Activated naive CD4-positive, alpha-beta T cell treated with anti-CD3 and anti-CD28 coated beads, Interleukin-2, amount 50 U/mL, for 16 hours (primary cell): Measurements from ENCODE around the gene INSM1.
"Not testable (repeated sequence)": the region's sequence is repeated elsewhere in the genome, so short reads cannot be mapped to it uniquely, and the experiment has no call there.

ENCODE experiments used
- DNase-seq: peaks from one replicate; pipeline ENCODE4 v3.0.0-alpha.2; 2020

The INSM1 gene, protein sequence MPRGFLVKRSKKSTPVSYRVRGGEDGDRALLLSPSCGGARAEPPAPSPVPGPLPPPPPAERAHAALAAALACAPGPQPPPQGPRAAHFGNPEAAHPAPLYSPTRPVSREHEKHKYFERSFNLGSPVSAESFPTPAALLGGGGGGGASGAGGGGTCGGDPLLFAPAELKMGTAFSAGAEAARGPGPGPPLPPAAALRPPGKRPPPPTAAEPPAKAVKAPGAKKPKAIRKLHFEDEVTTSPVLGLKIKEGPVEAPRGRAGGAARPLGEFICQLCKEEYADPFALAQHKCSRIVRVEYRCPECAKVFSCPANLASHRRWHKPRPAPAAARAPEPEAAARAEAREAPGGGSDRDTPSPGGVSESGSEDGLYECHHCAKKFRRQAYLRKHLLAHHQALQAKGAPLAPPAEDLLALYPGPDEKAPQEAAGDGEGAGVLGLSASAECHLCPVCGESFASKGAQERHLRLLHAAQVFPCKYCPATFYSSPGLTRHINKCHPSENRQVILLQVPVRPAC

DNA sequence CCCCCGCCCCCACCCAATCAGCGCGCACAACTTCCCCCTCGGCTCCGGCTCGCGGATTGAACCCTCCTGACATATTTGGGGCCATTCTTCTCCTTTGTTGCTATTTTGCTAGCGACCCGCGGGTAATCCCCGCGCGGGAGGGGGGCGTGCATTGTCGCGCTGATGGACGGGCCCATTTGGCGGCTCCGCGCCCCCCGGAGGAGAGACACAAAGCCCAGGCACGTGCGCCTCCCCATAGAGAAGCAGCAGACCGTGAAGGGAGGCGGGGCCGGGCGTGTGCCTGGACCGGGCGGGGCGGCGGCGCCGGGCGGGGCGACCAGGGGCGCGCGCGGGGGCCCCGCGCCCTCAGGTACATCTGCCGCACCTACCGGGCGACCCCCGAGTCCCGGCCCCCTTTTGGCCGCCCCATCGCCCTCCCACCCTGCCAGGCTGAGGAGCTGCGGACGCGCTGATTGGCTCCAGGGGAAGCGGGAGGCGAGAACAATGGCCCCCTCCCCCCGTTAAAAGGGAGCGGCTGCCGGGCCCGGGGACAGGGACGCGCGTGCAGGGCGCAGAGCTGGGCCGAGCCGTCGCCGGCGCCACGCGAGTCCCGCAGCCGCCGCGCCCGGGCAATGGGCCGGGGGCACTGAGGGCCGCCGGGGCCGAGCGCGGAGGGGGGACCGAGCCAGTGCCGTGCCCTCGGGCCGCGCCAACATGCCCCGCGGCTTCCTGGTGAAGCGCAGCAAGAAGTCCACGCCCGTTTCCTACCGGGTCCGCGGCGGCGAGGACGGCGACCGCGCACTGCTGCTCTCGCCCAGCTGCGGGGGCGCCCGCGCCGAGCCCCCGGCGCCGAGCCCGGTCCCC, at the start of gene INSM1:
Gene INSM1 (plus strand): TSS at position 530 of the 843 bp plus-strand sequence. CDS start 164 bp downstream, at position 694.
- no peak for DNase-seq

DNA sequence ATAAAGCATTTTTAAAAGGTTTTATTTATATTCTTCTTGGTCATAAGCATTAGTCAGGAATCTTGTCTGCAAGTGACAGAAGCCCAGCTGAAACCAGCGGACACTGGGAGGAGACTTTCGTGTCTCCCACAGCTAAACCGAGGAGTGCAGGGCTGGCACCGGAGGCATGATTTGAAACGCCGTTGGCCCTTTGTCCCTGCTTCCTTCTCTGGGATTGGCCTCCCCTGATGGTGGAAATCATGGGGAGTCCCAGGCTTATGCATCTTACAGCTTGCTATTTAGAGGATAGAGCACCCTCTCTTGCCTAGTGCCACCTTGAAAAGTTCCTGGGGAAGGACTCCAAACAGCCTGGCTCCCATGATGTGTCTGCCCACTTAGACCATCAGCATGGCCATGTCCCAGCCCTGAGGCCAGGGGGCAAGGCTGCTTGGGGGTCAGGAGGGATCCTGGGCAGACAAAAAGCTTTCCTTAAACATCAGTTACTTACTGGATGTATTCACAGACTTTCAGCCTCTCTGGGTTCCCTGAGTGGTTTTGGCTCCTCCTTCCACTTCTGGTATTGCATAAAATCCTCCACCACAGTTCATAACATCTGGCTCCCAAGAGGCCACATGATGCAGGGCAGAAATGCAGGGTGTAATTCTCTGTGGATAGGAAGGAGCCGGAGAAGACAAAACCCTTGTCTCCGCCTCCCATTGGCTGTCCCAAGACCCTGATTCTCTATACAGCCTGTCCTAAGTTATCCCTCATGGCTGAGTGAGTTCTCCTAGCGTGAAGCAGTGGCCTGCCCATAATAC, 49.3 kb upstream of the INSM1 start:
- DNase-seq = no peak

DNA sequence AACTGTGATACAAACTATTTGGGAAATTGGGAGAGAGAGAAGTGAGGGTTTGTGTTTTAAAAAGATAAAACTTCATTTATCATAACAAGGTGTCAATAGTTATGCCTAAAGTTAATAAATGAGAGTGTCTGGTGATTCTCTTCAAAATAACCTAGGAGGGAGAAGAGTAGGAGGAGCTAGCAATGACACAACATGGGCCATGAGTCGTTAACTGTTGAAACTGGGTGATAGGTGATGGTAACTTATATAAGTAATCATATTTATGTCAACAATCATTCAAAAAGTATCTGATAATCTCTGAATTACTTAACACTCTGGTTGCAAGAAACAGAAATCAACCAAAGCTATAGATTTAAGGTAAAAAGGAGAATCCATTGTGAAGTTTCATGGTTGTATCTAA, 46.8 kb upstream of the INSM1 start:
- DNase-seq = no peak

DNA sequence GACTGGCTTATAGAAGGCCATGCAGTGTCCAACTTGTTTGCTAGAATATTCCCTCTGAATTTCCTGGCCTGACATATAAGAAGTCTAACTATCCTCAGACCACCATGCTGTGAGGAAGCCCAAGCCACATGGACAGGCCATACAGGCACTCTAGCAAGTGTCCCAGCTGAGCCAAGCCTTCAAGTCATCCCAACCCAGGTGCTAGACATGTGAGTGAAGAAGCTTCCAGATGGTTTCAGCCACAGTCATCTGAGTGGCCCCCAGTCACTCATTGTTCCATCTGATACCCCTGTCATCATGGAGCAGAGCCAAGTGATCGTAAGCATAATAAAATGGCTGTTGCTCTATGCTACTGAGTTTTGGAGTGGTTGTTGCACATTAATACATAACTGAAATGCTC, 46.0 kb upstream of the INSM1 start:
- DNase-seq = no peak

DNA sequence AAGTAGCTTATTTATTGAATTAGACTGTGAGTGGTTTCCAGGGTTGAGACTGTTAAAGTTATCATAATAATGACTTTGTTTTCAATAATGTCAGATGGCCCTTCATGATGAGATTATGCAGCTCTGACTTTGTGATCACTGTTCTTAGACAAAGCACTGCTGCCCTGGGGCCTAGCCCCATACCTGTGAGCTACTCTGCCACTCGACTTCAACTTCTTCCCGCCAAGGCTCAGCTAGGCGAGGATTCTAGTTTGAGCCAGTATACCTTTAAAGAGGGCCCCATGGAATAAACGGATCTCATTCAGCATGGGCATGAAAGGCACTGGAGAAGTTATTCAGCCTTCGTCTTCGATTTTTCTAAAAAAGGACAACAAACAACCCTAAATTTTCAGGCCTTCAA, 45.0 kb upstream of the INSM1 start:
- no peak for DNase-seq

DNA sequence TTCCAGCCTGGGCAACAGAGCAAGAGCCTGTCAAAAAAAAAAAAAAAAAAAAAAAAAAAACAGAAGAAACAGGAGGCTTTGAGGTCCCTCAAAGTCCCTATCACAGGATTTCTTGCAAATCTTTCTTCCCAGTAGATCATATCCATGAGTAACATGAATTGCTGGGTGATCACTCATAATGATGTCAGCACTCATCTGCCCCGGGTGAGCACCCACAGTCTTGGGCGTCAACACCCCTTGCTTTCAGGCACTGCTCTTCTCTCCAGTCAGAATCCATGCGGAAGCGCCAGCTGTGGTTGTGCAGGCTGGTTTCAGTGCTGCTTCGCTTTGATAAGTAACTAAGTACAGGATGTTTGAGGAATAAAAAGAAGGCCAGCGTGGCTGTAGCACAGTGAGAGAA, 40.2 kb upstream of the INSM1 start:
- no peak for DNase-seq

DNA sequence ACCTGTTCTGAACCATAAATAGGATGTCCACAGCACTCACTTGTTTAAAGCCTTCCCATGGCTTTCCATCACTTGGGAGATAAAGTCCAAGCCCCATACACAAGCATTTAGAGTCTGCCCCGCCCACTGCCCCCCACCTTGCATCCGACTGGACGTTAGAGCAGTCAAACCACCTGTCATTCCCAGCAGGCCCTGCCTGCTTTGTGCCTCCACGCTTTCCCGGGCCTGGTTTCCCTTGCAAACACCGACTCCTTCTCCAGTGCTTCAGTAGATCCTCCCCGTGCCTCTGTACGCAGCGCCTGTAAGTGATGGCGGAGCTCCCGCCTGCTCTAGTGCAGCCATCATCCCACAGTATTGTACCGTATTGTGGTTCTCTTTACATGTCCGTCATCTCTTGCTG, 38.3 kb upstream of the INSM1 start:
- no peak for DNase-seq

DNA sequence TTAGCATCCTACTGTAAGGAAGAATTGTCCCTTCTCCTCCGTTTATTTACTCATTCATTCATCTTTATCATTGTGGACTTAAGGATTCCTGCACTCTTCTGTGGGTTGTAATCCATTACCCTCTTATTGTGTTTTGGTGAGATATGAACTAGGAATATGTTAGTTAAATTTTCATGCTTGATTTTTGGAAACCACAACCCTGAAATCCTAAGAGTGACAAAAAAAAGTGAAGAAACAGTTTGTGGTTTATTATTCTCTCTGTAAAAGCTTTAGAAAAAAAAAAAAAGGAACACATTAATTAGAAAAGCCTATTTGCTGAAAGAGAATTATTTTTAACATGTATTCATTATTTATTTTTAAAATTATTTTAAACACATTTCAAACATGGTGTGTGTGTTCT, 36.7 kb upstream of the INSM1 start:
- no peak for DNase-seq

DNA sequence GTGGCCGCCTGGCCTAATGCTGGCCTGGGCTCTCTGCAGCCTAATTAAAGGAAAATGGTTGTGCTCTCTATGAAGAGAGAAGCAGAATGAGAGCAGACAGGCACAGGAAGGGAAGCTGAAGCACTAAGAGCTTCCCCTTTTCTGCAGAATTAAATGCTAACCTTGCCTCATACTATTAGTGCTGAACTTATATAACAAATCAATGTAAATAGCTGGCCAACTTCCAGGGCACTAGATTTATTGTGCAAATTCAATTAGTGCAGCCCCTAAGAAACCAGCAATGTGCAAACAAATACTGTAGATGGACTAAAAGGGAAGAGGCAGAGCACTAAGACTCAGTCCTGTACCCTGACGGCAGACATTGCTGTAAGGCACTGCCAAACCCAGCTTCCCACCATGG, 36.1 kb upstream of the INSM1 start:
- no peak for DNase-seq

DNA sequence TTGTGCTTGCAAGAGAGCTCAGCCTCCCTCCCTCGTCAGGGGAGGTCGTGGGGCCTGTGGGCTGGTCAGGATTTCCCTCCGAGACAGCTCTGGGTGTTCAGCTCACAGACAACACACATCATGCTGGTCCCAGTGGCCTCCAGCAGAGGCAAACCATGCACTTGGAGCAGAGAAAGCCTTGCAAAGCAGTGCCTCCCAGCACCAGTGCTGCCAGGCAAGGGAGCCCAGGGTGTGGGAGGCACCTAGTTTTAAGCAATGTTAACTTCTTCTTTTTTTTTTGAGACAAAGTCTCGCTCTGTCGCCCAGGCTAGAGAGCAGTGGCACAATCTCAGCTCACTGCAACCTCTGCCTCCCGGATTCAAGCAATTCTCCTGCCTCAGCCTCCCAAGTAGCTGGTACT, 34.0 kb upstream of the INSM1 start:
- no peak for DNase-seq

DNA sequence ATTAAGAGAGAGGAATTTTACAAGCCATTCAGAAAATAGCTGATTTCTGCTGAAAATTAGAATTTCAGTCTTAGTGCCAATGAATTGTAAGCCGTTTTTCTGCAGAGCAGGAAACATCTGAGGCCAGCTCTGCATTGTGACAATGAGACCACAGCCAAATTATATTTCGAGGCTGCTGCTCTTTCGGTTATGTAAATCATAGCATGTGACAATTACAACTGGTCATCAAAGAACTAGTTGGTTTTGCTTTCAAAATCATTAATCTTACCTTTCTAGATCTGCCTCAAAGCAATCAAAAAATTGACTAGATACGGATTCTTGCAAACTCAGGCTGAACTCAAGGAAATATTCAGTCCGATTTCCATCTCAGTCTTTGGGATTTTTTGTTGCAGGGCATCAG, 33.4 kb upstream of the INSM1 start:
- DNase-seq = no peak

DNA sequence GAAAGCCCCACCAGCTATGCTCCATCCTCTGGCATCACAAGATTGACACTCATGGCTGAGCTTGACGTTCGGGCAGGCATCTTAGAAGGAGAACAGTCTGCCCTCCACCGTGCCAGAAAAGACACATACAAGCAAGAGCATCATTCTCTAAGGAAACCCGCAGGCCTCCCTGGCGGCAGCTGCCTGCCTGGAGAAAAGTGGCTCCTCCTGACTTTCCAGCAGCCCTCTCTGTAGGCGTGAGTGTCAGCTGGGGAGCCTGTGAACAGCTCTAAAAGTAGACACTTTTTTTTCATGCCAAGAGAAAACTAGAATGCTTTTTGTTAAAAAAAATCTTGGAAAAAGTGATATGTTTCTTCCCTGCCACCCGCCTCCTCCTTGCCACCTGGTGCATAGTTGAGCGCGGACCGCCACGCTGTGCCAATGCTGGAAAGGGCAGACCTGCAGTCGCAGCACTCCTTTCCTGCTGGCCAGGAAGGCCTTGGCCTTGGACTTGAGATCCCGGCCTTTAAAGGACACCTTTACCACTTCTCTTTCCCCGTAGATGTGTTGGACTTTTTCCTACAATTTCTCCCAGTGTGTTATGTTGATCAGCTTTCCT, 29.7 kb upstream of the INSM1 start:
- no peak for DNase-seq

DNA sequence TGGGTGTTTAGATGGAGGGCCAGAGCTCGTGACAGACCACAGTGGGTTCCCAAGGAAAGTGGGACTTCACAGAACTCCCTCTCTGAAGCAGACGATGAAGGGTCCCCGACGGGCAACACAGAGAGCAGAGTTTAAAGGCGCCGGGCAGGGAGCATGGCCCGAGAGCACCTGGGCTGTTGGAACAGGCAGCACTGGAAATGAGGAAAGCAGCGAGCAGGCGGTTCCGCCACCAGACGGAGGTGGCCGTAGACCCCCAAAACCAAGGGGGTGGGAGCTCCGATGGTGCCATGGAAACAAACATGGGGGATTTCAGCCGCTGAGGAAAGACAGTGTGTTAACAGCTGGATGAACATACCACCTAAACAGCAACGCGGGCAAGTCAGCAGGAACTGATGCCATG, 27.5 kb upstream of the INSM1 start:
- no peak for DNase-seq

DNA sequence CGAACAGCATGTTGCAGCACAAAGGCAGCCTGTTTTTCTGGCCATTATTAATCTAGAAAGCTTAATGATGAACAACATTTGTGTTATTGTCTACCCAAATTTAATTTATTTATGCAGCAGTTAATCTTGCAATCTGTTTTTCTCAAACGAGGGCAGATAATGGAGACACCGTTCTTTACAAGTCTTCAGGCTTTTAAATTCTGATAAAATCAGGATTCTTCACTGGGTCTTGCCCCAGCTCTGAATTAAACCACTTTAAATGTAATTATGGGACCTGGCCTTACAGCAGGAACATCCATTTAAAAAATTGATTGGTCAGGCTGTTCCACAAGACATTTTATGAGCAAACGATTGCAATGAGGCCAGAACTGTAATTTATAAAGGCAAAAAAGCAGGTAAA, 26.5 kb upstream of the INSM1 start:
- no peak for DNase-seq

DNA sequence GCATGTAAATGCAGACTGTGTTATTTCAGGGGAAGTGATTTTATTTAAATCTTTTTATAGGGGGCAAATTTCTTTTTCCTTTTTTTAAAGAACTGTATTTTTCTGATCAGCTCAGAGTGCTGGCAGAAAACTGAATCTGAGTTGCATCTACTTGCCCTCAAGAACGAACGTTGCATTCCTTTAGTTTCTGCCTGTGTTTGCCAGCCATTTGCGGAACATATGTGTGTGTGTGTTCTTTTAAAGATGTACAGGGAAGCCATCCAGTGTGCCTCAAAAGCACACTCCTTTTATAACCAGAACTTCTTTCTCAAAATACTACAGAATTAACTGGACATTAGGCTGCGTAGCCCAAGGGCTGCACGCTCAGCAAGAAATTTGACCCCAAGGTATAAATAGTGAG, 25.8 kb upstream of the INSM1 start:
- no peak for DNase-seq

DNA sequence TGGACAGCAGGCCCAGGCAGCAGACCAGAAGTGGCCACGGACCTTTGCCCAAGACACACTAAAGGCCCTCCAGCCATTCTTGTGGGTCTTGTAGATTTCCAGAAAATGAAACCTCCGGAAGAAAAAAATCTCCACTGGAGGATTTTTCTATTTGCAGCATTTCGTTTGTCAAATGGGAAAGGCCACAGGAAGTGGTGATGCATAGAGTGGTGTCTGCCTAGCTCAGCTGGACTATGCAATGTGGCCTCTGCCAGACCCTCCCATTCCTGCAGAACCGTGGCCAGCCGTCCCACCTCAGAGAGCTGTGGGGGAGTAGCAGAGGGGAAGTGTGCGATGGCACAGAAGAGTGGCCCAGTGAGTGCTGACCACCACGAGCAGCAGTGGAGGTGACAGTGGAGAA, 24.0 kb upstream of the INSM1 start:
- DNase-seq = no peak

DNA sequence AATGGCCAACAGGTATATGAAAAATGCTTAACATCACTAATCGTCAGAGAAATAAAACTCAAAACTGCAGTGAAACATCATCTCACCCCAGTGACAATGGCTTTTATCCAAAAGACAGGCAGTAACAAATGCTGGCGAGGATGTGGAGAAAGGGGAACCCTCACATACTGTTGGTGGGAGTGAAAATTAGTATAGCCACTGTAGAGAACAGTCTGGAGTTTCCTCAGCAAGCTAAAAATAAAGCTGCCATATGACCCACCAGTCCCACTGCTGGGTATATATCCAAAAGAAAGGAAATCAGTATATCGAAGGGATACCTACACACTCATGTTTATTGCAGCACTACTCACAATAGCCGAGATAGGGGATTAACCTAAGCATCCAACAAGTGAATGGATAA, 23.4 kb upstream of the INSM1 start:
- DNase-seq = no peak

DNA sequence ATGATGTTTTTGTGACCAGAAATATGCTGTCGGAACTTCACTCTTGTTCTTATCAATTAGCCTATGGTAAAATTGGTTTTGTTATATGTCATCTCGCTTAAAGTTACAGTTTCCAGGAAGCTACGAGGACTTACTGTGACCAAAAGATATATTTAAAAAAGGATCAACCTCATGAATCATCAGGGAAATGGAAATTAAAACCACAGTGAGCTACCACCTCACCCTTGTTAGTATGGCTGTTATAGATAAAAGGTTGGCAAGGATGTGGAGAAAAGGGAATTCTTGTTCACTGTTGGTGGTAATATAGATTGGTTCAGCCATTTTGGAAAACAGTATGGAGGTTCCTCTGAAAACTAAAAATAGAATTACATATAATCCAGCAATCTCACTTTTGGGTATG, 14.3 kb upstream of the INSM1 start:
- DNase-seq = no peak

DNA sequence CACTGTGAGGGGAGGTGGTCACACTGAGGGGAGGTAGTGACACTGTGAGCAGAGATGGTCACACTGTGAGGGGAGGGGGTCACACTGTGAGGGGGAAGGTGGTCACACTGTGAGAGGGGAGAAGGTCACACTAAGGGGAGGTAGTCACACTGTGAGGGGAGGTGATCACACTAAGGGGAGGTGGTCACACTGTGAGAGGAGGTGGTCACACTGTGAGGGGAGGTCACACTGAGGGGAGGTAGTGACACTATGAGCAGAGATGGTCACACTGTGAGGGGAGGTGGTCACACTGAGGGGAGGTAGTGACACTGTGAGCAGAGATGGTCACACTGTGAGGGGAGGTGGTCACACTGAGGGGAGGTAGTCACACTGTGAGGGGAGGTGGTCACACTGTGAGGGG, 12.4 kb upstream of the INSM1 start:
- not testable (repeated sequence) for DNase-seq

DNA sequence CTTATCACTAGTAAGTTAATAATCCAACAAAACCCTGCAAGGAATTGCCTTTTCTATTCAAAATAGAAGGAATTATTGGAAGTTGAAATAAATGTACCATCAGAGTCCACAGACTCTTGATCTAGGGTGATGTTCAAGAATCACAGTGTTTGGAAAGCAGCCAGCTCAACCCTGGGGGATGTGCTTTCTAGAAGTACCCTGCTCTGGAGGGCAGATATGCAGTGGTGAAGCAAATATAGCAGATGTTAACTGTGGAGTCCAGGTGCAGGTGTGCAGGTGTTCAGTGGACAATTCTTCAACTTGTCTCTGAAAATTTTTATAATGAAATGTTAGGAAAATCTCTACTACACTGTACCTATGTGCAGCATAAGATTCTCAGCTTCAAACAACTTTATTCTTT, 9.1 kb upstream of the INSM1 start:
- DNase-seq = no peak

DNA sequence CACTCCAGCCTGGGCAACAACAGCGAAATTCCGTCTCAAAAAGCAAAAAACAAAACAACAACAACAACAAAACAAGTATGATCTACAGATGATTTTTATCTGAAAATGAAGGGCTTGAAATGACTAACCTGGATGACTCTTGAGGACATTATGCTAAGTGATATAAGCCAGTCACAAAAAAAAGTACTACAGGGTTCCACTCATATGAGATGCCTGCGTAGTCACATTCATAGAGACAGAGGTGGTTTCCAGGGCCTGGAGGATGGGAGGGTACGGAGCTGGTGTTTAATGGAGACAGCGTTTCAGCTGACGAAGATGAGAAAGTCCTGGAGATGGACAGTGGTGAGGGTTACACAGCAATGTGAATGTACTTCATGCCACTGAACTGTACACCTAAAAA, 8.3 kb upstream of the INSM1 start:
- DNase-seq = no peak

DNA sequence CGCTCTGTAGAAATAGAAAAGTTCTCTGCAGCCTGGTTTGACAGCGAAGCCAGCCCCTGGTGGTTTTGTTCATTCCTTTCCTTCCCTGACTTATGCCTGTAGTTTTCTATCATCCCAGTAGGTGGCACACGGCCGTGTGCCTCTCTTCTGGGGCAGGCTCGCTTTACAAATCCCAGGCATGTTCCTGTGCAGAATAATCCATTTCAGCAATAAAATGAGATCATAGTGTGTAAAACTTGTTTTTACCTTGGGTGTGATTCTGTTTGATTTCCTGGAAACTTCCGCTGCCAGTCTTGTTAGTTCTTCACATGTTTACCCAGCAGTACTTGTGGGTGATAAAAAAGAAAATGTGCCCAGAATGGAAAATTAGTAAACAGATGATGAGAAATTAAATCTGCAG, 7.4 kb upstream of the INSM1 start:
- no peak for DNase-seq
